ENCODE data around the gene SWT1.
A peak's percentile ranks its signal among the peaks of the same experiment; 100 is the strongest.

The SWT1 gene

DNA sequence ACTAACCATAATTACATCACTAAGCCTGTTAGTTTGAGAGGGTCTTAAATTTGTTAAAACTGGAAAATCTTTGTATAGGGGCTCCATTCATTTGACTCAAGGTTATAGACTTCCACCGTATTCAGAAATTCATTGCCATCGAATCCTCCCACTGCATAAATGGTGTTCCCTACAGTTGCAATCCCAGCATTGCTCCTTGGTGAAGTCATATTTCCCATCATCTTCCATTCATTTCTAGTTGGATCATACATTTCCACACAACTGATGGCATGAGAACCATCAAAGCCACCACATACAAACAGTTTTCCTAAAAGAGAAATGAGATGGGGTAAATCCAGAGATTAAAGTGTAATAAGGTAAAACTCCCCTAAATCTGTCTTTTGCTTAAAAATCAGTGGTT is 141.0 kb downstream of the SWT1 start:
- peaks cover 29 to 34% of the 10 kb centered on the region in 2 donors for H3K36me3 Mint-ChIP-seq
- no peak overlapping the region for H3K4me3 Mint-ChIP-seq
- no peak for DNase-seq
- H3K9me3 Mint-ChIP-seq = no peaks in the 10 kb centered on the region
- no peaks in the 10 kb centered on the region for H3K27me3 Mint-ChIP-seq
- no peak overlapping the region for H3K27ac Mint-ChIP-seq
- peaks cover 3% of the 10 kb centered on the region in 2 donors for H3K4me1 Mint-ChIP-seq
- no peak for ATAC-seq (replicated peaks)

DNA sequence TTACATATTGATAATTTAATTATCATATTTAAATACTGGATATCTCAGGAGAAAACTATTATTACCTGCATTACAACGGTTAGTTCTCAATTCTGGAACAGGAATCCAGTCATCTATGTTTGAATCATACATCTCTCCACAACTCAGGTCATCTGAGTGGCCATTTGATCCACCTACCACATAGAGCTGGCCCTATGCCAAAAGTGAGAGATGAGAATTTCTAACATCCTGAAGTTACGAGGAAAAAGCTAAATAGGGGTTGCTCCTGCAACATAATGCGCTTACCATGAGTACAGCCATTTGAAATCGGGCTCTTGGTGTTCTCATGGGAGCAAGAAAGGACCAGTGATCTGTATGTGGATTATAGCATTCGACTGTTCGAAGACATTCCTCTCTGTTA is 143.2 kb downstream of the SWT1 start:
- ATAC-seq (replicated peaks) (no peak), DNase-seq (no peak)
- H3K27ac Mint-ChIP-seq = no peak overlapping the region
- peaks cover 0 to 1% of the 10 kb centered on the region in 2 donors for H3K4me1 Mint-ChIP-seq
- no peak overlapping the region for H3K4me3 Mint-ChIP-seq
- no peaks in the 10 kb centered on the region for H3K9me3 Mint-ChIP-seq
- H3K27me3 Mint-ChIP-seq = no peaks in the 10 kb centered on the region
- H3K36me3 Mint-ChIP-seq = peaks cover 34 to 40% of the 10 kb centered on the region in 2 donors

DNA sequence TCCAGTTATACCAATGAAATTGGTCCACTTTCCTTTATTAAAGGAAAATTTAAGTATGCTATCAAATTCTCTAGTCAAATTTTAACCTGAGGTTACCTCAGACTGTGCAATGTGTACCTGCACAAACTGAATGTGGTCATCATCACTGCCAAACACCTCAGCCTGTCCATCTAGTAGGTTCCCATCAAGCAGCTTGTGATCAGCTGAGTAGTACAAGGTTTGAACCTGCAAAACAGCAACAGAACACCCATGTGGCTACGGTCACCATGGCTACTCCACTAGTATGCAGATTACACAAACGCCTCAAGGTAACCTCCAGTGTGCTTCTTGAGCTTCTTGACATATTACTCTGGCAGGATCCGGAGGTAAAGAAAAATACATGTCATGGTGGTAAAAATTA is 148.5 kb downstream of the SWT1 start:
- Mint-ChIP-seq H3K27ac (no peak overlapping the region), H3K4me3 (no peak overlapping the region), H3K27me3 (no peaks in the 10 kb centered on the region), H3K4me1 (peaks cover 0 to 1% of the 10 kb centered on the region in 2 donors), H3K9me3 (no peaks in the 10 kb centered on the region), H3K36me3 (peaks cover 26 to 41% of the 10 kb centered on the region in 2 donors)
- ATAC-seq (replicated peaks) (no peak), DNase-seq (no peak)

GRCh38 chr1:185308126-185308525 is 151.2 kb downstream of the SWT1 start:
- Mint-ChIP-seq H3K27me3 (no peaks in the 10 kb centered on the region), H3K27ac (no peak overlapping the region), H3K4me3 (no peak overlapping the region), H3K4me1 (peaks cover 10 to 15% of the 10 kb centered on the region in 2 donors), H3K36me3 (peaks cover 25 to 43% of the 10 kb centered on the region in 2 donors), H3K9me3 (no peaks in the 10 kb centered on the region)
- no peak for DNase-seq
- ATAC-seq (replicated peaks) = no peak

- no peaks in the 10 kb centered on the region for H3K27me3 Mint-ChIP-seq
- no peak overlapping the region for H3K27ac Mint-ChIP-seq
- no peaks in the 10 kb centered on the region for H3K9me3 Mint-ChIP-seq
- no peak for DNase-seq
- ATAC-seq (replicated peaks) = no peak
- H3K4me3 Mint-ChIP-seq = no peak overlapping the region
- peaks cover 19 to 33% of the 10 kb centered on the region in 2 donors for H3K36me3 Mint-ChIP-seq
- H3K4me1 Mint-ChIP-seq = peaks cover 17 to 29% of the 10 kb centered on the region in 2 donors
Measured at GRCh38 chr1:185309566-185309965, 152.6 kb downstream of the SWT1 start.

GRCh38 chr1:185311589-185312225 is 154.7 kb downstream of the SWT1 start:
- no peak overlapping the region for H3K4me3 Mint-ChIP-seq
- peaks cover 13 to 21% of the 10 kb centered on the region in 2 donors for H3K36me3 Mint-ChIP-seq
- no peaks in the 10 kb centered on the region for H3K27me3 Mint-ChIP-seq
- H3K27ac Mint-ChIP-seq = no peak overlapping the region
- peaks cover 20 to 41% of the 10 kb centered on the region in 2 donors for H3K4me1 Mint-ChIP-seq
- ATAC-seq (replicated peaks) (no peak), DNase-seq (no peak)
- no peaks in the 10 kb centered on the region for H3K9me3 Mint-ChIP-seq

DNA sequence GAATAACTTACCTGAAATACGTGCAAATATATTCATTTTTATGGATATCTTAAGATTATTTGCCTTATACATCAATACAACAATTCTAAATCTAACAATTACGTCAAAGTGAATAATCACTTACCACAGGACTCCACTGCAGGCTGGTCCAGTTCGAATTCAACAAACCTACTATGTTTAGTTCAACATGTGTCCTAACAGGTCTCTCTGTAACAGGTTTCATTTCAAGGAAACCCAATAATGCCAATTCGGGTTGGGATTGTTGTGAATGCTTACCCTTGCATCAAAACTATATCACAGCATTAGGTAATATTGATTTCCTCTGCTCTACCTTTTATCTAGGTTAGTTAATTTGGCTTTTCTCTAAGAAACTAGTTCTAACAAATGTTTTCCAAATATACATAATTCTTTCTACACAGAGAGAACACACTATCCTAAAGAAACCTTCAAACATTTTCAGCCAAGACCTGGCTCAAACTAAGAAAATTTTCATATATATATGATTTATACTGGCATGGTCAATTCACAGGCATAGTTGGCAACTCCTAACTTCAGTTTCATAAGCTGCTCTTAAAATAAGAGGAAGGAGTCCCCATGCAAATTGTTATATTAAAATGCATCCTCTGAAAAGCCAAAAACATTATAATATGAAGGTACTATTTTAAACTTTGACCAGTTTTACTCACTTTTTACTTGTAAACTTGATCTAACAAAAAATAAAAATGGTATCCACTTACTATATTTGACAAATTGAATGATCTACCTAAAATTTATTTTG is 155.6 kb downstream of the SWT1 start:
- H3K36me3 Mint-ChIP-seq = peaks cover 11 to 15% of the 10 kb centered on the region in 2 donors
- H3K4me3 Mint-ChIP-seq = no peak overlapping the region
- H3K27me3 Mint-ChIP-seq = no peaks in the 10 kb centered on the region
- no peak overlapping the region for H3K27ac Mint-ChIP-seq
- peaks cover 23 to 41% of the 10 kb centered on the region in 2 donors for H3K4me1 Mint-ChIP-seq
- DNase-seq (no peak), ATAC-seq (replicated peaks) (no peak)
- no peaks in the 10 kb centered on the region for H3K9me3 Mint-ChIP-seq

DNA sequence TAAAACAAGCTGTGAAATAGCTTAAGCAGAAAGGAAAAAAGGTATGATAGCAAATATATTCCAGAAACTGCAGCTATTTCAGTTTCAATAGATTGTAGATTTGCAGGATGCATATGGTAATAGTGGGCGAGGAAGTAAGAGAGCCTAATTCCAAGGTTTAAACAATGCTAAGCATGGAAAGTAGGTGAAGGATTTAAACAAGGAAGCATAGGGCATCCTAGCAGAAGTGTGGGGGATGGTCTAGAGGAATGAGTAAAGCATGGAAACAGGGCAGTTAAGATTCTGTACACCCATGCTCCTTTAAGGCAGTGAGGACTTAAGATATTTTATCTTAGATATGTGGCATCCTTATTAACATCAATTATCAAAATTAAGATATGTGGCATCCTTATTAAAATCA is 157.4 kb downstream of the SWT1 start:
- Mint-ChIP-seq H3K27me3 (no peaks in the 10 kb centered on the region), H3K4me1 (peaks cover 28 to 50% of the 10 kb centered on the region in 2 donors), H3K9me3 (no peaks in the 10 kb centered on the region), H3K36me3 (peaks cover 7 to 10% of the 10 kb centered on the region in 2 donors), H3K4me3 (peak overlapping the region; percentile 62 to 71), H3K27ac (no peak overlapping the region)
- no peak for DNase-seq
- no peak for ATAC-seq (replicated peaks)

DNA sequence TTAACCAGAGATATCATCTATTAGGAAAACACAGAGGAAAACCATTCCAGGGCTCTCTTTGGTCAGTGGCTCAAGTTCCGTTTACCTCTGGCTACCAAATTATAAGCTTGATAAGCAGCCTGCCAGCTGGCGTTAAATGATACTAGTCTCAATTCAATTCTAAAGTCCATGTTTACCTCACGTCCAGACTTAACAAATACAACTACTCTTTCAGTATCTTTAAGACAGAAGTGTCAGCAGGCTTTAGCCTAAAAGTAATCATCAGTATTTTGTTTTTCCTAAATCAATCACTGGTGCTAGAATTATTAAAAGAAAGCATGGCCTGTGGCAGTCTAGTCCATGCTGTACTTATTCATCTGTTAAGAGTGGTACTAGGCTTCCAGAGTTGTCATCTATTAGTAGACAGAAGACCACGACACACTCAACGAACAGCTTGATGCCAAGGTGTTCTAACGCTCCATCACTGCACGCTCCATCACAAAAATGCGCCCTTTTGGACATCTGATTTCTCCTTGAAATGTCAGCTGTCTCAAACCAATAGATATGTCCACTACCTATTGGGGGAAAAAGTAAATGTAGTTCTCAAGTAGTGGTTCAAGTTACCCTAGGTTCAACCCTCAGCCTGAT is 158.6 kb downstream of the SWT1 start:
- peak overlapping the region; percentile 97 for H3K27ac Mint-ChIP-seq
- H3K4me1 Mint-ChIP-seq = peaks cover 29 to 50% of the 10 kb centered on the region in 2 donors
- no peaks in the 10 kb centered on the region for H3K27me3 Mint-ChIP-seq
- peak overlapping the region; percentile 93 to 95 for H3K4me3 Mint-ChIP-seq
- peaks cover 7 to 12% of the 10 kb centered on the region in 2 donors for H3K36me3 Mint-ChIP-seq
- no peaks in the 10 kb centered on the region for H3K9me3 Mint-ChIP-seq
- no peak for ATAC-seq (replicated peaks)
- no peak for DNase-seq

DNA sequence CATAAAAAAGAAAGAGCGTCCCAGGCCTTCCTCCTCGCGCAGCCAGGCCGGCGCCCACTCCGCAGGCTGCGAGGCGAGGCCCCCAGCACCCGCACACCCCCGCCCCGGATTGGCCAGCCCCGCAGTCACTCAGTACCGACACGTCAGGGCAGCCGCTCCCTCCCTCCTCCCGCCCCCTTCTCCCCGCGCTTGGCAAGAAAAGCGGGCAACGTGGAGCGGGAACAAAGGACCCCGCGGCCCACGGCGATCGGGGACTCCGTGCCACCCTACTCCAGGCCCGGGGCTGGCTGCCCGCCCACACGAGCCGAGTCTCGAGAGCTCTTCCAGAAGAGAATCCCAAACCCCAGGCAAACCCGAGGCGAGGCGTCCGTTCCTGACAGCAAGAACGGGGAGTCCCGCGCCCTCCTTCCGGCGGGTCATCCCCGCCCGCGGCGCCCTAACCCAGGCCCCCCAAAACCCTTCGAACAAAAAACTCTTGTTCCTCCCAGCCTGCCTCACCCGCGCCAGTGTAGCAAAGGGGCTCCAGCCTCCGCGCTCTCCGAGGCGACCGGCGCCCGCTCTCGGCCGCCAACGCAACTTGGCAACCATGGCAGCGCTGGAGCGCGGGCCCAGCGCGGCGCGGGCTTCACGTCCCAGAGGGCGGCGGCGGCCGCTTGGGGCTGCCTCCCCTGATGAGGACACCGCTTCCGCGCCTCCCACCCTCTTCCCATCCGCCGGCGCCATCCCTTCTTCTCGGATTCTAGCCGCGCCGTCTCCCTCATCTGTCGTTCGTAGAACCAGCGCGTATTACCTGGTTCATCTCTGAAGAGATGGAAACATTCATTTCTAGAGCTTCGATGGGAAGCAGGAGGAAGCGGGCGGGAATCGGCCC is 159.4 kb downstream of the SWT1 start:
- Mint-ChIP-seq H3K4me3 (peak overlapping the region; percentile 93 to 95), H3K27me3 (no peaks in the 10 kb centered on the region), H3K4me1 (peaks cover 30 to 50% of the 10 kb centered on the region in 2 donors), H3K9me3 (peaks cover 0 to 2% of the 10 kb centered on the region in 2 donors), H3K27ac (peak overlapping the region; percentile 97), H3K36me3 (peaks cover 8 to 16% of the 10 kb centered on the region in 2 donors)
- ATAC-seq (replicated peaks) (peak; percentile 49 to 61), DNase-seq (peak; percentile 78)

DNA sequence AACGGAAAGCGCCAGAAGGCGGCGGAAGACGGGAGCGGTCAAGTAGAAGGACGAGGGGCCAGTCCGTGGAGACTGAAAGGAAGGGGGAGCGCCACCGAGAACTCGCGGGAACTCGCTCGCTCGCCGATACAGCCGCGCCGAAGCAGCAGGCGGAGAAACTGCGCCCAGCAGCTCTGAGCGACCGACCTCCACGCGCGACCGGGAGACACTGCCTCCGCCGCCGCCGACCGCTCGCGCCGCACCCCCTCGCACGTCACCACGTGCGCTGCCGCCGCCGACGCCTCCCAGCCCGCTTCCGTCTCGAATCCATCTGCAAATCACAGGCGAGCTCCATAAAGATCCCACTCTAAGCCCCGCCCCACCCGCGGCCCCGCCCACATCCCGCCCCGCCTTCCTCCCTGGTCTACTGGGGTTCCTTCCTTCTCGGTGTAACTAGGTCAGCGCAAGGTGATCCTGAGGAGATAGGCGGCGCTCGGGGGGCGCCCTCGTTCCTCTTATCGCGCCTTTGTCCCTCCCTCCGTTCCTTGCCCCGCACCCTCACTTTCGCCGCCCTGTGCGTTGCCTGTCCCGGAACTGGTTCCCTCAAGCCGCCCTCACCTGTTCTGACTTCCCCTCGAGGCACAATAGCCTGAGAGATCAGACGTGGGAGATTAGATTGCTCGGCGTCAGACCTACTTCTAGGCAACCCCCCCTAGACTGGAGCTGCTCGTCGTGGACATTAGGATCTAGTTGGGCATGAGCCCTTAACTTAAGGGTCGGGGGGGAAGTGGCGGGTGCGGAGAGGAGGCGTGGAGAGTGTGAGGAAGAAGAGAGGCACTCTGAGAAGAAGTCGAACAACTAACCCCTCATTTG is 160.3 kb downstream of the SWT1 start, which contains the start of gene IVNS1ABP:
TSS of gene IVNS1ABP (minus strand) at position 210 of the 852 bp plus-strand sequence. CDS start 7,750 bp downstream, outside the sequence.
- DNase-seq (peak; percentile 90), ATAC-seq (replicated peaks) (peak; percentile 74 to 78)
- peaks cover 3 to 10% of the 10 kb centered on the region in 2 donors for H3K36me3 Mint-ChIP-seq
- peak within 1 kb of the TSS; percentile 93 to 95 for H3K4me3 Mint-ChIP-seq
- H3K27me3 Mint-ChIP-seq = no peaks in the 10 kb centered on the region
- H3K9me3 Mint-ChIP-seq = peaks cover 0 to 2% of the 10 kb centered on the region in 2 donors
- H3K4me1 Mint-ChIP-seq = peaks cover 23 to 42% of the 10 kb centered on the region in 2 donors
- peak within 1 kb of the TSS; percentile 97 for H3K27ac Mint-ChIP-seq

DNA sequence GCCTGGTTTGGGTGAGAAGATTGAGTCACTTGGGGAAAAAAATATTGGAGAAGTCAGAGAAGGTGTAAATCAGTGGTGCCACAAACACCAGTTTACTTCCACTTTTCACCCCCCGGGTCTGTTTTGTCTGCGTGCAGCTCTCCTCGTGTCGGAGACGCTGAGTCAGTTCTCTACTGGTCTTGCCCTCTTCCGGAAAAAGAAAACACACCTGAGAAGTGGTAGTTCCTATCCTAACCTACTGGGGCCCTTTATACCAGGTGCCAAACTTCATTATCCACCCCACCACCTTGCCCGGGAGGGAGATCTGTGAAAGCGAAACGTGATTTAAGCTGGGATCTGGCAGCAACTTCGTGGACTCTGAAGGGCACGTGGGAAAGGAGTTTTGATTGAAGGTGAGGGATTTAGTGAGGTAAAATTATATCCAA is 160.9 kb downstream of the SWT1 start:
- Mint-ChIP-seq H3K27ac (peak overlapping the region; percentile 97), H3K36me3 (peaks cover 3 to 10% of the 10 kb centered on the region in 2 donors), H3K27me3 (no peaks in the 10 kb centered on the region), H3K4me1 (peaks cover 22 to 37% of the 10 kb centered on the region in 2 donors), H3K4me3 (peak overlapping the region; percentile 93 to 95), H3K9me3 (peaks cover 0 to 2% of the 10 kb centered on the region in 2 donors)
- peak; percentile 58 to 59 for ATAC-seq (replicated peaks)
- DNase-seq = peak; percentile 76

Data from stimulated activated naive B cell treated with anti-CD40 and anti-IgM and Interleukin-4, amounts not matched to agents 10 μg/mL and 1 μg/mL and 100 μg/mL, for 72 hours (primary cell).